Lung (tissue), 16 donors: ENCODE results near the gene PARD3B. TPM values are rescaled to one million over a fixed set of nuclear protein-coding genes. Genes with fewer than 3 reads are reported as not detected.

Source experiments
- ATAC-seq: fragments of 200-7000 bp; cut with Tn5 transposase; one replicate; pipeline ENCODE4 v1.9.1; 2020; ENCODE audit warnings: moderate number of reproducible peaks; ENCODE audit not compliant: insufficient read depth, low FRiP score
- DNase-seq, 3 donors: peaks; one replicate each; pipeline ENCODE4 v3.0.0-alpha.2; 2013 to 2017
- H3K27ac ChIP-seq, 2 donors: one replicate each; pipeline ENCODE4 v1.5.1; 2013; ENCODE audit warnings: mild to moderate bottlenecking in 2 of 2, moderate library complexity in 2 of 2, control low read depth in 1 of 2, inconsistent platforms in 1 of 2, low read depth in 1 of 2, low read length in 1 of 2
- H3K27me3 ChIP-seq, 3 donors: one replicate each; pipeline ENCODE4 v1.5.1; 2013; ENCODE audit warnings: low read length in 2 of 3; ENCODE audit not compliant: control insufficient read depth in 3 of 3, insufficient read depth in 3 of 3
- H3K36me3 ChIP-seq, 4 donors: one replicate each; pipeline ENCODE4 v1.5.1; 2013; ENCODE audit warnings: low read length in 4 of 4, mild to moderate bottlenecking in 1 of 4, moderate library complexity in 1 of 4; ENCODE audit not compliant: control insufficient read depth in 4 of 4, insufficient read depth in 4 of 4
- H3K4me1 ChIP-seq, 5 donors: one replicate each; pipeline ENCODE4 v1.5.1; 2013; ENCODE audit warnings: low read length in 5 of 5, mild to moderate bottlenecking in 2 of 5, moderate library complexity in 1 of 5; ENCODE audit not compliant: control insufficient read depth in 5 of 5, insufficient read depth in 5 of 5
- H3K4me3 ChIP-seq: one replicate; pipeline ENCODE4 v1.5.1; 2013; ENCODE audit warnings: mild to moderate bottlenecking, control low read depth, moderate library complexity
- H3K9ac ChIP-seq, 2 donors: one replicate each; pipeline ENCODE4 v1.5.1; 2013; ENCODE audit warnings: low read length in 2 of 2, control low read depth in 1 of 2; ENCODE audit not compliant: insufficient read depth in 1 of 2
- H3K9me3 ChIP-seq, 4 donors: one replicate each; pipeline ENCODE4 v1.5.1; 2013; ENCODE audit warnings: low read length in 3 of 4, mild to moderate bottlenecking in 1 of 4, moderate library complexity in 1 of 4; ENCODE audit not compliant: control insufficient read depth in 4 of 4, insufficient read depth in 3 of 4
- CTCF ChIP-seq: IDR thresholded peaks from 2 replicates; pipeline ENCODE4 v1.5.1; 2012; ENCODE audit warnings: mild to moderate bottlenecking; ENCODE audit errors: control extremely low read depth, extremely low read depth
- WGBS, 2 donors: extraction: QIAGEN DNeasy Blood & Tissue Kit; methylation state at CpG; one replicate each; pipeline ENCODE4 v1.1.7; 2013; 5-methylcytosine and 5-hydroxymethylcytosine counted together
- long read RNA-seq, 5 donors: transcript quantifications; one replicate each; lab custom pipeline, GENCODE V29; 2026
- polyA plus RNA-seq, 2 donors: library from polyadenylated mRNA; stranded (reverse); fragments of 200-250 nt; gene quantifications; one replicate each; pipeline ENCODE4 v1.2.1, GENCODE V29; 2013
- total RNA-seq, 2 donors: library from RNA; depleted of rRNA in 1 of 2; stranded (reverse); fragments of >200 nt in 1 of 2; gene quantifications; one replicate each; pipeline ENCODE4 v1.2.1, GENCODE V29; 2014 to 2021
- donor health status: control.
- donor health status: control.
- donor health status: Bipolar disorder and iron deficiency.
- donor health status: healthy.
- donor health status: DM: yes; HTN: yes; CAD: no.

Gene PARD3B, protein sequence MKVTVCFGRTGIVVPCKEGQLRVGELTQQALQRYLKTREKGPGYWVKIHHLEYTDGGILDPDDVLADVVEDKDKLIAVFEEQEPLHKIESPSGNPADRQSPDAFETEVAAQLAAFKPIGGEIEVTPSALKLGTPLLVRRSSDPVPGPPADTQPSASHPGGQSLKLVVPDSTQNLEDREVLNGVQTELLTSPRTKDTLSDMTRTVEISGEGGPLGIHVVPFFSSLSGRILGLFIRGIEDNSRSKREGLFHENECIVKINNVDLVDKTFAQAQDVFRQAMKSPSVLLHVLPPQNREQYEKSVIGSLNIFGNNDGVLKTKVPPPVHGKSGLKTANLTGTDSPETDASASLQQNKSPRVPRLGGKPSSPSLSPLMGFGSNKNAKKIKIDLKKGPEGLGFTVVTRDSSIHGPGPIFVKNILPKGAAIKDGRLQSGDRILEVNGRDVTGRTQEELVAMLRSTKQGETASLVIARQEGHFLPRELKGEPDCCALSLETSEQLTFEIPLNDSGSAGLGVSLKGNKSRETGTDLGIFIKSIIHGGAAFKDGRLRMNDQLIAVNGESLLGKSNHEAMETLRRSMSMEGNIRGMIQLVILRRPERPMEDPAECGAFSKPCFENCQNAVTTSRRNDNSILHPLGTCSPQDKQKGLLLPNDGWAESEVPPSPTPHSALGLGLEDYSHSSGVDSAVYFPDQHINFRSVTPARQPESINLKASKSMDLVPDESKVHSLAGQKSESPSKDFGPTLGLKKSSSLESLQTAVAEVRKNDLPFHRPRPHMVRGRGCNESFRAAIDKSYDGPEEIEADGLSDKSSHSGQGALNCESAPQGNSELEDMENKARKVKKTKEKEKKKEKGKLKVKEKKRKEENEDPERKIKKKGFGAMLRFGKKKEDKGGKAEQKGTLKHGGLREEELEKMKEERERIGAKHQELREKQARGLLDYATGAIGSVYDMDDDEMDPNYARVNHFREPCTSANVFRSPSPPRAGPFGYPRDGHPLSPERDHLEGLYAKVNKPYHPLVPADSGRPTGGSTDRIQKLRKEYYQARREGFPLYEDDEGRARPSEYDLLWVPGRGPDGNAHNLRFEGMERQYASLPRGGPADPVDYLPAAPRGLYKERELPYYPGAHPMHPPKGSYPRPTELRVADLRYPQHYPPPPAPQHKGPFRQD (N-terminal part only)
- 10 to 100 TPM; 31.8 to 38.7 TPM for total RNA-seq
- 1 to 10 TPM; 2.4 TPM for polyA plus RNA-seq
- long read RNA-seq, donor 1, result 0 reads
- long read RNA-seq, donor 2, result 0 reads
- long read RNA-seq, donor 3, result 0 reads
- long read RNA-seq, donor 4, result 0 reads
- long read RNA-seq, donor 5, partial matches to known transcripts, result 28 of 29 reads
- long read RNA-seq, donor 5, other reads (novel, unspliced or antisense), result 0 of 29 reads

DNA sequence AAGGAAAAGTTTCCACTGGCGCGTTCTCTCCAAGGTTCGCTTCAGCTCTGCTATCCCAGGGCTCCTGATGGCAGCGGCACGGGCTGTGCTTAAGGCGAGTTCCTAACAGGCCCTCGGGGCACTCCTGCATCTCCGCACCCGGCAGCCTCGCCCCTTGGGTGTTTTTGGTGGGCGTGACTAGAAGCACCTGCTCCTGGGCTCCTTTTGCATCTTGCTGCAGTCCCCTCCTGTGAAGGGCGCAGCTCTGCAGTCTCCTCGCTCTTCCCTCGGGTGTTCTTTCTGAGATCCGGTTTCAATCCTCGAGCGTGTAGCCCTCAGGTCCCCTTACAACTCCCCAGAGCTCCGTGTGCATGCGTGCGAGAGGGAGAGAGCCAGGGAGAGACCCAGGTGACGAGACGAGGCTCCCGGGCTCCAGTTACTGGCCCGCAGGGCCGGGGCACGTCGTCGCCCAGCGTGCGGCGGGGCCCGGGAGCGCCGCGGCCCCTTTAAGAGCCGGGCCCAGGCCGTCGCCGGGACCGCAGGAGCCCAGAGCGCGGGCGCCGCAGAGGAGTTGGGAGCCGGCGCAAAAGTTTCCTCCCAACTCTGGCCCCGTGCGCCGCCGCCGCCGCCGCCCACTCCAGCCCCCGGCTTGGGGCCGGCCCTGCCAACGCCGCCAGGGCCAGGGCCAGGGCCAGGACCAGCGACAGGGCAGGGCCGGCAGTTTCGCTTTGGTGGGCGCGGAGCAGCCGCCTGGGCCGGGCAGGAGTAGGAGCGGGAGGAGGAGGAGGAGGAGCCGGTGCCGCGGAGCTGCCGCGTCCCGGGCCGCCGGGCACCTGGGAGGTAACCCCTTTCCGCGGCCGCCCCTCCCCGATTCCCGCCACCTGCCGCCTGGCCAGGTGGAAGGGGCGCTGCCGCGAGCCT, at the start of gene PARD3B:
PARD3B (plus strand) TSS at position 515 of the 900 bp plus-strand sequence. CDS start 525 bp downstream, outside the sequence.
- Histone ChIP-seq H3K9me3 (no peaks in the 10 kb centered on the region), H3K27ac (peak within 1 kb of the TSS; percentile 27 to 91), H3K4me1 (peaks cover 0 to 26% (median 8%) of the 10 kb centered on the region in 5 donors), H3K27me3 (no peaks in the 10 kb centered on the region), H3K36me3 (no peaks in the 10 kb centered on the region), H3K9ac (peak within 1 kb of the TSS; percentile 75 to 83), H3K4me3 (peak within 1 kb of the TSS; percentile 86)
- ATAC-seq (peak; percentile 91), DNase-seq (peak; percentile 76 to 82 (median 79))
- TF ChIP-seq CTCF, result no peak
- 0 to 1% methylated on average over 46 to 82 of the region's 82 CpGs for WGBS, 2 donors

DNA sequence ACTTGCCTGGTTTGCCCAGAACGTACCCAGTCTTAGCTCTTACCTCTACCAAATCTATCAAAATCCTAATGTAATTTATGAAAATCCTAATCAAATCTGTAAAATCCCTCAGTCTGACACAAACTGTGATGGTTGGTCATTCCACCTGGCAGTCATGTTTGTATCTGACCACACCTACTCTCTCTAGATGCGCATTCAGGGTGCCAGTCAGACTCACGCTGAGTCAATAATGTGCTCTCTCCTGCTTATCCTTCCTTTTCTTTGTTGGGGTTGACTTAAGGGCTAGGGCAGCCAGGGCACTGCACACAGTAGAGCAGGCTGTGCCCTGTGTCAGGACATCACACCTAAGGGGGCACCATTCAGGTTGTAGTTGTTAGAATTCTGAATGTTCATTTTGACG, 48.5 kb upstream of the PARD3B start:
- Histone ChIP-seq H3K27me3 (no peaks in the 10 kb centered on the region), H3K4me3 (no peak overlapping the region), H3K9me3 (no peaks in the 10 kb centered on the region), H3K4me1 (peaks cover 0 to 20% (median 0%) of the 10 kb centered on the region in 5 donors), H3K36me3 (no peaks in the 10 kb centered on the region), H3K9ac (no peak overlapping the region), H3K27ac (no peak overlapping the region)
- WGBS, 2 donors, result 95 to 96% methylated on average over 4 of the region's 4 CpGs
- DNase-seq (no peak), ATAC-seq (no peak)
- no peak for TF ChIP-seq CTCF

DNA sequence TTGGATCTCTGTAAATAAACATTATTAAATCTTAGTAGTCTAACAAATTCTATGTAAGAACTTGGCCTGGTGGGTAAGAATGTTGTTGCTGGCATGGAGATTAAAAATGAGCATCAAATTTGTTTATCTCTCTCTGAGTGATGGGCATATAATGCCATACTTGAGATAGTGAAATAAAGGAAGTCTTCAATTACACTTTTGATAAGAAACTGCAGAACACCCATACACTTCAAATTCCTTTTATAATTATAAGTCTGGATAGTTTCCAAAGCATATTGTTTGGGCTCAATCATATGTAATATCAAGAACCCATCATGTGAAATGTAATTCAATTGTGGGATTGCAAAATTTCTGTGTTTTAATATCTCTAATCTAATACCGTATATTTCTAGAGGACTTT, 47.4 kb upstream of the PARD3B start:
- peak in 2 of 3 donors; percentile 82 to 83 for DNase-seq

More for the DNA sequence above, 47.4 kb upstream of the PARD3B start:
- no peaks in the 10 kb centered on the region for H3K27me3 ChIP-seq
- TF ChIP-seq CTCF, result no peak
- H3K4me1 ChIP-seq, result peaks cover 0 to 20% (median 0%) of the 10 kb centered on the region in 5 donors
- H3K36me3 ChIP-seq, result no peaks in the 10 kb centered on the region
- H3K9ac ChIP-seq, result no peak overlapping the region
- no peak overlapping the region for H3K27ac ChIP-seq
- H3K9me3 ChIP-seq, result no peaks in the 10 kb centered on the region
- H3K4me3 ChIP-seq, result no peak overlapping the region
- WGBS, 2 donors, result 71 to 77% methylated on average over 1 of the region's 1 CpG
- no peak for ATAC-seq
